Endothelial cell of umbilical vein (primary cell): ENCODE measurements around the gene SGSM1. TPM values are rescaled to one million over a fixed set of nuclear protein-coding genes. Genes with fewer than 3 reads are reported as not detected.

Experiments used
- BruUV-seq: library from RNA; stranded (reverse); fragments of 400-500 nt; replicated peaks from 2 replicates; lab custom pipeline; 2021; lab: Mats Ljungman, UMichigan
- CTCF ChIA-PET: fragments of 300-600, 350-600 bp; sonication (Branson Sonifier 250); formaldehyde crosslinking; loops from one replicate; lab custom pipeline; 2021; ENCODE audit warnings: antibody characterized with exemption, inconsistent platforms; lab: Charles Lee
- POLR2A ChIA-PET: fragments of 300-600, 350-600 bp; sonication (Branson Sonifier 250); formaldehyde crosslinking; loops from one replicate; lab custom pipeline; 2021; ENCODE audit warnings: antibody characterized with exemption, inconsistent platforms; lab: Charles Lee
- DNase-seq: peaks from one replicate; pipeline ENCODE4 v3.0.0-alpha.2; 2011; ENCODE audit warnings: low read depth, low spot score
- FAIRE-seq: peaks from 2 replicates; lab custom pipeline; 2011; peaks lifted over from hg19 to GRCh38; lab: Jason Lieb, UNC
- H2AFZ ChIP-seq: 2 replicates; pipeline ENCODE4 v1.6.0; 2012; ENCODE audit warnings: low read depth, low read length, control low read depth, inconsistent platforms
- H3K27ac ChIP-seq: 2 replicates; pipeline ENCODE4 v1.5.1; 2011; ENCODE audit warnings: low read depth, mild to moderate bottlenecking, control low read depth, low read length, moderate library complexity; ENCODE audit not compliant: insufficient read depth
- H3K27me3 ChIP-seq, 2 experiments: 2 replicates each; pipeline versions ENCODE4 v1.6.0 to v1.6.1; 2011; ENCODE audit warnings: low read length in 2 of 2, mixed read lengths in 1 of 2; ENCODE audit not compliant: control insufficient read depth in 2 of 2, insufficient read depth in 2 of 2
- H3K36me3 ChIP-seq, 2 experiments: 2 replicates in 1 of 2; 3 replicates in 1 of 2; pipeline ENCODE4 v1.5.1; 2011; ENCODE audit warnings: low read length in 2 of 2, mild to moderate bottlenecking in 1 of 2, moderate library complexity in 1 of 2; ENCODE audit not compliant: control insufficient read depth in 2 of 2, insufficient read depth in 2 of 2; ENCODE audit errors: extremely low read depth in 1 of 2
- H3K4me1 ChIP-seq: 3 replicates; pipeline ENCODE4 v1.5.1; 2011; ENCODE audit warnings: mild to moderate bottlenecking, low read length; ENCODE audit not compliant: control insufficient read depth, insufficient read depth; ENCODE audit errors: extremely low read depth
- H3K4me2 ChIP-seq: 2 replicates; pipeline ENCODE4 v1.6.1; 2011; ENCODE audit warnings: low read length, control low read depth, mixed read lengths; ENCODE audit not compliant: insufficient read depth
- H3K4me3 ChIP-seq, 3 experiments: fragments of 200-600 bp in 1 of 3; sonication (generic), shearing (Covaris generic) in 1 of 3; replicated peaks in 1 of 3; 2 replicates each; pipeline ENCODE4 v1.5.1; 2011 to 2016; ENCODE audit warnings: control low read depth in 3 of 3, low read length in 3 of 3, mild to moderate bottlenecking in 2 of 3, inconsistent platforms in 1 of 3, low read depth in 1 of 3, moderate library complexity in 1 of 3; ENCODE audit not compliant: insufficient read depth in 1 of 3
- H3K79me2 ChIP-seq: 2 replicates; pipeline ENCODE4 v1.6.0; 2012; ENCODE audit warnings: low read length, inconsistent platforms; ENCODE audit not compliant: control insufficient read depth, insufficient read depth
- H3K9ac ChIP-seq: replicated peaks from 2 replicates; pipeline ENCODE3; 2011; ENCODE audit warnings: low read length, control low read depth; ENCODE audit not compliant: insufficient read depth; ENCODE audit errors: extremely low read depth
- H3K9me1 ChIP-seq: replicated peaks from 3 replicates; pipeline ENCODE4 v1.6.0; 2011; ENCODE audit warnings: mild to moderate bottlenecking, low read length; ENCODE audit not compliant: control insufficient read depth, insufficient read depth; ENCODE audit errors: extremely low read depth
- H3K9me3 ChIP-seq: replicated peaks from 2 replicates; pipeline ENCODE4 v1.5.1; 2012; ENCODE audit warnings: low read length, inconsistent platforms; ENCODE audit not compliant: control insufficient read depth, insufficient read depth
- H4K20me1 ChIP-seq: replicated peaks from 2 replicates; pipeline ENCODE3; 2011; ENCODE audit warnings: mild to moderate bottlenecking, low read length; ENCODE audit not compliant: control insufficient read depth, insufficient read depth; ENCODE audit errors: extremely low read depth
- CTCF ChIP-seq, 2 donors: IDR thresholded peaks; 1 replicate in 1 of 2; 2 replicates in 1 of 2; pipeline ENCODE4 v1.5.1; 2011; ENCODE audit warnings: low read length in 2 of 2, mild to moderate bottlenecking in 2 of 2, moderate library complexity in 2 of 2, control low read depth in 1 of 2, inconsistent platforms in 1 of 2, low read depth in 1 of 2; ENCODE audit not compliant: insufficient read depth in 1 of 2; ENCODE audit errors: extremely low read depth in 1 of 2
- EZH2 ChIP-seq: IDR thresholded peaks from 2 replicates; pipeline ENCODE4 v1.6.1; 2012; ENCODE audit warnings: borderline replicate concordance, low read depth, mild to moderate bottlenecking, moderate library complexity, low read length, inconsistent platforms; ENCODE audit not compliant: severe bottlenecking
- FOS ChIP-seq: IDR thresholded peaks from 2 replicates; pipeline ENCODE4 v1.6.1; 2011; ENCODE audit warnings: mild to moderate bottlenecking, low read length, moderate library complexity, borderline replicate concordance; ENCODE audit not compliant: insufficient read depth
- dilution Hi-C: fragments of 300-500 bp; cut with MboI; formaldehyde crosslinking; loops from one replicate; pipeline ENCODE4 v1.15.0; 2019; ENCODE audit warnings: low sequenced_read_pairs; ENCODE audit not compliant: extremely low pct_ligation_motif_present
- intact Hi-C: fragments of 100-400 bp; cut with micrococcal nuclease; formaldehyde crosslinking; loops from one replicate; pipeline ENCODE4 v1.10.0; 2022
- polyA plus RNA-seq, 4 experiments: library from polyadenylated mRNA; depleted of rRNA in 3 of 4; stranded (reverse) in 3 of 4; unstranded in 1 of 4; fragments of >200 nt; gene quantifications; 2 replicates each; pipeline versions ENCODE4 v1.2.1 to v1.2.3, GENCODE V29; 2011 to 2012; ENCODE audit warnings: missing spikeins in 1 of 4
- total RNA-seq: library from RNA; stranded (reverse); gene quantifications from 2 replicates; pipeline ENCODE4 v1.2.3, GENCODE V29; 2021

Gene SGSM1
- total and polyA plus RNA-seq, 2 donors (not counting 3 experiments of a cell fraction or from before 2014, with no cell fraction given), result 0.10 to 1.1 TPM

GRCh38 chr22:24875862-24876506, 70.0 kb downstream of the SGSM1 start:
- Histone ChIP-seq H4K20me1 (no peaks in the 10 kb centered on the region), H3K4me1 (no peaks in the 10 kb centered on the region), H3K79me2 (no peaks in the 10 kb centered on the region), H3K27me3 (no peaks in the 10 kb centered on the region), H3K27ac (no peak overlapping the region), H3K9me1 (no peaks in the 10 kb centered on the region), H3K4me3 (no peak overlapping the region), H3K36me3 (no peaks in the 10 kb centered on the region), H3K4me2 (no peak overlapping the region), H3K9me3 (no peaks in the 10 kb centered on the region), H2AFZ (no peak overlapping the region), H3K9ac (no peak overlapping the region)
- CTCF ChIA-PET, result interaction anchor here (0.7 to 1.0 kb wide), 4 partner anchors 25 to 107 kb away, joined by 3 to 7 read pairs (median 4); no protein-coding TSS in a partner anchor
- intact Hi-C loops, result no loop called here
- FAIRE-seq (peak; percentile 31), DNase-seq (peak; percentile 29)
- no peak for TF ChIP-seq EZH2
- dilution Hi-C loops, result no loop called here
- no TSS peak for BruUV-seq
- POLR2A ChIA-PET, result no interaction called here

GRCh38 chr22:24876700-24877099, 70.7 kb downstream of the SGSM1 start:
- TF ChIP-seq FOS, result no peak
- TF ChIP-seq CTCF (IDR thresholded peaks at IDR 0.05; ENCODE audit: extremely low read depth in 1 of 2, insufficient read depth in 1 of 2, low read depth in 1 of 2, low read length in 2 of 2), result no peak
- ChIA-PET CTCF (interaction anchor here (0.7 to 1.0 kb wide), 2 partner anchors 26 to 108 kb away, joined by 3 read pairs; no protein-coding TSS in a partner anchor), POLR2A (interaction anchor here (0.6 kb wide), 1 partner anchor 41 kb away, joined by 4 read pairs; no protein-coding TSS in a partner anchor)
- DNase-seq (no peak), FAIRE-seq (no peak)
- Histone ChIP-seq H4K20me1 (no peaks in the 10 kb centered on the region), H3K9me1 (no peaks in the 10 kb centered on the region), H3K4me3 (no peak overlapping the region), H3K27ac (no peak overlapping the region), H3K4me2 (no peak overlapping the region), H3K4me1 (no peaks in the 10 kb centered on the region), H3K9ac (no peak overlapping the region), H3K9me3 (no peaks in the 10 kb centered on the region), H3K36me3 (no peaks in the 10 kb centered on the region), H2AFZ (no peak overlapping the region), H3K27me3 (no peaks in the 10 kb centered on the region), H3K79me2 (no peaks in the 10 kb centered on the region)
- intact Hi-C loops (no loop called here), dilution Hi-C loops (no loop called here)
- BruUV-seq, result no TSS peak
